HG03135 (cell line): ENCODE measurements around the gene AP4S1.
A peak's percentile ranks its signal among the peaks of the same experiment; 100 is the strongest.
"Not testable (repeated sequence)": the region's sequence is repeated elsewhere in the genome, so short reads cannot be mapped to it uniquely, and the experiment has no call there.

Experiments used
- ATAC-seq: cut with Tn5 transposase; IDR thresholded peaks from one replicate; pipeline ENCODE4 v1.9.1; 2021; ENCODE audit warnings: mild to moderate bottlenecking, moderate library complexity; ENCODE audit not compliant: unreplicated experiment

Gene AP4S1

DNA sequence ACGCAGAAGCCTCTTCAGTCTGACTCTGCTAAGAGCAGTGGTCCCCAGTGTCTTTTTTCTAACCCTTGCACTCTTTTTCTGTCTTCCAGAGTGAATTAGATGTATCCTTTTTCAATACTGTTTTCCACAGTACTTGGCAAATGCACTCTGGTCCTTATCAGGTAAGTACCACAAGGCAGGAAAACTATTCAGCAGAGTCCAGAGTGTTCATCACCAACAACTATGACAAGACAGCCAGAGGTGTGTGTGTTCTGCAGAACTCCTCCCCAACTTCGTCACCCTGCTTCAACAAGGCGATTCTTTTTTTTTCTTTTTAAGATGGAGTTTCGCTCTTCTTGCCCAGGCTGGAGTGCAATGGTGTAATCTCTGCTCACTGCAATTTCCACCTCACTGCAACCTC is 55.0 kb downstream of the AP4S1 start:
- ATAC-seq: no peak

DNA sequence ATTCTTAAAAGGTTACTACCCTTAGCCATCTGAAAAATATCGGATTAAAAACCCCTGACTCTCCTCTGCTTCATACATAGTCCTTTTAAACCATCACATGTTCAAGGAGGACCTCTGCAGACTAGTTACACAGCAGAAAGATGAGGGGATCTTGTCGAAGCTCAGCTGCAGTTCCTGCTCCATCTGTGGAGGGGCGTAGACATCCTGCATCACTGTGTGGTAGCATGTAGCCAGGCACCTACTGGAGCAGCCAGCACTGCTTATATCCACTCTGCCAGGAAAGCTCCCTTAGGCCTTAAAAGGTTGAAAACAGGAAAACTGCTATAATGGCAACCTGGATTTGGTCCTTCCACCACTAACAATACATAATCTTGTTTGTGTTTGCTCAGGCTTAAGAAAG is 58.3 kb downstream of the AP4S1 start:
- no peak for ATAC-seq

DNA sequence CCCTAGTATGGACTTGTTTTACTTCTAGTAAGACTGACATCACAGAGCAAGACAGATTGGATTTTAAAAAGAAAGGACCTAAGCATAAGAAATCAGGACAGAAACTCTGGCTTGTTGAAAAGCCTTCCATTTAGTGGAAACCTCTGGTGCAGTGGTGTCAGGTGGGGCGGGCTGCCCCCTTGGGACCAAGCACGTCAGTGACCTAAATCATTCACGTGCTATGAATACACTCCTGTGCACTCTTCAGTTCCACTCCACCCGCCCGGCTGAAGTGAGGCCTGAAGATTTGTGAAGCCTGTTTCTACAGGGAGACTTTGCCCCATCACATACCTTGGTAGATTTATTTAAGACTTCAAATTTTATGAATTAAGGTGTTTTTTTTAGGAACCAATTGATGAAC is 58.9 kb downstream of the AP4S1 start:
- peak; percentile 92 for ATAC-seq

DNA sequence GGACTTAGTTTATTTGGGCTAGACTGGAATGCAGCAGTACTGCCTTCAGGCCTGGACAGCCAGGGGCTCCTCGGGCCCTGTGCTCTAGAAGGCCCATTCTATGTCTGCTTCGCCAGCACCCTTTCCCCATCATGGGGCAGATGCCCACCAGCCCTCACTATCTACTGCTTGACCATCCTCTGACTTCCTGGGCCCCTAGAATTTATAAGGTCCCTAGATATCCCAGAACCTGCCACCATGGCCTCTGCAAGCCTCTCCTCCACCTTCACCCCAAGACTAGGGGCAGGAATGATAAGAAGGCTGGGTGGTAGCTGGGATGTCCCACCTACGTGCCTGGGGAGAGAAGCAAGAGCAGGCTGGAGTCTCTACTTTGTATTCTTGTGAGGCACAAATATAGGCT is 59.6 kb downstream of the AP4S1 start:
- no peak for ATAC-seq

DNA sequence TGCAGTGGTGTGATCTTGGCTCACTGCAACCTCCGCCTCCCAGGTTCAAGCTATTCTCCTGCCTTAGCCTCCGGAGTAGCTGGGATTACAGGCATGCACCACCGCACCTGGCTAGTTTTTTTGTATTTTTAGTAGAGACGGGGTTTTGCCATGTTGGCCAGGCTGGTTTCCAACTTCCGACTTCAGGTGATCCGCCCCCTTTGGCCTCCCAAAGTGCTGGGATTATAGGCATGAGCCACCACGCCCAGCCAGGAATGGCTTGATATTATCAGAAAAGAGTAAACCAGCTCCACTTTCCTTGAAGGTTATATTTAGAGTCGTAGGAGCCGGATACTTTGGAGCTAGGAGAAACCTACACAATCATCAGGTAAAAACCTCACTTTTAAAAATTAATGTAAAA is 61.0 kb downstream of the AP4S1 start:
- ATAC-seq: not testable (repeated sequence)

DNA sequence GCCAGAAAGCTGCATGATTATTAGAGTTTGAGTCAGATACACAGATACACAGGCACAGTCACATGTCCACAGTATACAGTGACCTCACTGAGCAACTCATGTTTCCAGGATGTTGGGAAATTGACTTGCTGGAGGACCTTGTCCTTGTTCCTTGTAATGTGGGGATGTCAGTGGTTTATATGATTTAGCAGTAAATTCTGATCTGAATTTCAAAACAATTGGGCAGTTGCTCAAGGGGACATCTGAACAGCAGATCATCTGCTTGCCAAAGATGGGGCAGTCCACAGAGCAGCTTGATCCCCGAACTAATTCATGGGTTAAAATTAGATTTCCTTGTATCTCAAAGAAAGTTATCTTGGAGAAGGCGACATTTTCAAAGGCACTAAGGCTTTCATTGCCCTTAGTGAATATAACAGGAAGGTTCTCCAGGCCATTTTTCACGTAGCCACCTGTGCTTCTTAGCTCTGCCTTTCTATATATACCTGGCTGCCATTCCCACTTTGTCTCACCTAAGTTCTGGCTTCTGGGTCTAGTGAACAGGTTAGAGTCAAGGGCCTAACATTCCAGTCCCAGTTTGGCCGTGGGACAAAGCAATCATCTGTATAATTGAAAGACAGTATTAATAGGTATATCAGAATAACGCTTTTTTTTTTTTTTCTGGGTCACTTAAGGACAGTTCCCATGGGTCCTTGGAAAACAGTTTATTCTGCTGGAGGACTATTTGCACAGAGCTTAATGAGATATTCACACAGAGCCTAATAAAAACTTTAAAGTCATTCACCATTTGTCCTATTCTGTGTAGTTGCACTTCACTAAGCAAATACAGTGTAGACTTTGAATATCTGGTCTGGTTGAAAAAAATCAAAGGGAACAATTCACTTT is 65.7 kb downstream of the AP4S1 start:
- ATAC-seq: no peak

DNA sequence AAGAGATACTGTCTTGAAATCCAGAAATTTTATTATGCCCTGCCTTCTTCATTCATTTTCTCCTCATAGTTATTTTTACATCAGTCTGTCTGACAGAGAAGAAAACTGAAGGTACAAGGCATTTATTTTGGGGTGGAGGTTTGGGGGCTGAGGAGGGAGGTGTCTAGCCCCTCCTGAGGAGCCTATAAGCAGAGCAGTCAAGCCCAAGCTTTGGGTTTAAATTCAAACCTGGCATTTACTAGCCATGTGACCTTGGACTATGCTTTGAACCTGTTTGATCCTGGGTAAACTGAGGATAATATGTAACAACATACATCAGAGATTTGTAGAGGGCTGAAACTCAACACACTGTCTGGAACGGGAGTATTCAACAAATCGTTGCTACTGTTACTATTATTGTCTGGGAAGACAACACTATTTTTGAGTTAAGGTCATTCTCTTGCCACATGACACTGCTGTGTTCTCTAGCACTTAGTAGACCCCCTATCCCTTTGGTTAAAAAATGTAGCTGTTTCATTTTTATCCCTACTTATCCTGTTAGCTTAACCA is 66.8 kb downstream of the AP4S1 start:
- ATAC-seq: no peak

DNA sequence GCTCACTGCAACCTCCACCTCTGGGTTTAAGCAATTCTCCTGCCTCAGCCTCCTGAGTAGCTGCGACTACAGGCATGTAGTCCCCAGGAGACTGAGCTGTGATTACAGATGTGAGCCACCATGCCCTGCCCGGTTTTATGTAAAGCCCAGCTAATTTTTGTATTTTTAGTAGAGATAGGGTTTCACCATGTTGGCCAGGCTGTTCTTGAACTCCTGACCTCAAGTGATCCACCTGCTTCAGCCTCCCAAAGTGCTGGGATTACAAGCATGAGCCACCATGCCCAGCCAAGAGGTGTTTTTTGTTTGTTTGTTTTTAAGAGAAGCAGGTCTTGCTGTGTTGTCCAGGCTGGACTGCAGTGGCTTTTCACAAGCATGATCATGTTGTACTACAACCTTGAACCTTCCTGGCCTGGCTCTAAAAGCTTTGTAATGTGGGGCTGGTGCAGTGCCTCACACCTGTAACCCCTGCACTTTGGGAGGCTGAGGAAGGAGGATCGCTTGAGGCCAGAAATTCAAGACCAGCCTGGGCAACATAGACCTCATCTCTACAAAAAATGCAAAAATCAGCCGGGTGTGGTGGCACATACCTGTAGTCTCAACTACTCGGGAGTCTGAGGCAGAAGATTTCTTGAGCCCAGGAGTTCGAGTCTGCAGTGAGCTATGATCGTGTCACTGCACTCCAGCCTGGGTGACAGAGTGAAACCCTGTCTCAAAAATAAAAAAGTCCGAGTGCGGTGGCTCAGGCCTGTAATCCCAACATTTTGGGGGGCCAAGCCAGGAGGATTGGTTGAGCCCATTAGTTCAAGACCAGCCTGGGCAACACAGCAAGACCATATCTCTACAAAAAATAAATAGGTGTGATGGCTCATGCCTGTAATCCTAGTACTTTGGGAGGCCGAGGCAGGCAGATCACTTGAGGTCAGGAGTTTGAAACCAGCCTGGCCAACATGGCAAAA is 68.7 kb downstream of the AP4S1 start:
- ATAC-seq: not testable (repeated sequence)

DNA sequence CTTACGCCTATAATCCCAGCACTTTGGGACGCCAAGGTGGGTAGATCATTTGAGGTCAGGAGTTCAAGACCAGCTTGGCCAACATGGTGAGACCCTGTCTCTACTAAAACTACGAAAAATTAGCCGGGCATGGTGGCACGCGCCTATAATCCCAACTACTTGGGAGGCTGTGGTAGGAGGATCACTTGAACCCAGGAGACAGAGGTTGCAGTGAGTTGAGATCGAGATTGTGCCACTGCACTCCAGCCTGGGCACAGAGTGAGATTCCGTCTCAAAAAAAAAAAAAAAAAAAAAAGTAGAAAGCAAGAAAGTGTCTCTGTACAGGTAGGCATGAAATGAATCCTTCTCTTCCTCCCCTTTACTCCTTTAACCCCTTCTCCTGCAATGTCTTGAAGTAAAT is 70.4 kb downstream of the AP4S1 start:
- ATAC-seq: not testable (repeated sequence)

DNA sequence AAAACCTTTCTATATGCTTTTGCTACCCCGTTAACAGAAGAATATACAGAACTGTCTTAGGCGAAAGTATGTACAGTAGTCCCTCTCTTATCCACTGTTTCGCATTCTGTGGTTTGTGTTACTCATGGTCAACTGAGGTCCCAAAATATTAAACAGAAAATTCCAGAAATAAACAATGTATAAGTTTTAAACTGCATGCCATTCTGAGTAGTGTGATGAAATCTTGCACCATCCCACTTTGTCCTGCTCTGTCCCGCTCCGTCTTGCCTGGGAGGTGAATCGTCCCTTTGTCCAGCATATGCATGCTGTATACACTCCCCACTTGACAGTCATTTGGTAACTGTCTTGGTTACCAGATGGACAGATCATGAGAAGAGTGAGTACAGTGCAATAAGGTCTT is 70.8 kb downstream of the AP4S1 start:
- no peak for ATAC-seq

DNA sequence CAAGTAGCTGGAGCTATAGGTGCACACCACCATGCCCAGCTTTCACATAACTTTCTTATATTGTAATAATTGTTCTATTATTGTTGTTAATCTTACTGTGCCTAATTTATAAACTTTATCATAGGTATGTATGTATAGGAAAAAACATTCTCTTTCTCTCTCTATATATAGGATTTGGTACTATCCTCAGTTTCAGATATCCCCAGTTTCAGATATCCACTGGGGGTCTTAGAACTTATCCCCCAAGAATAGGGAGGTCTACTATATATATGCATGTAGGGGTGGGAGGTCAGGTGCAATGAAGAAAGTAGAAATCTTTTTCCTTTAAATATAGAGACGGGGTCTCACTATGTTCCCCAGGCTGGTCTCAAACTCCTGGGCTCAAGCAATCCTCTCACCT is 71.6 kb downstream of the AP4S1 start:
- no peak for ATAC-seq

DNA sequence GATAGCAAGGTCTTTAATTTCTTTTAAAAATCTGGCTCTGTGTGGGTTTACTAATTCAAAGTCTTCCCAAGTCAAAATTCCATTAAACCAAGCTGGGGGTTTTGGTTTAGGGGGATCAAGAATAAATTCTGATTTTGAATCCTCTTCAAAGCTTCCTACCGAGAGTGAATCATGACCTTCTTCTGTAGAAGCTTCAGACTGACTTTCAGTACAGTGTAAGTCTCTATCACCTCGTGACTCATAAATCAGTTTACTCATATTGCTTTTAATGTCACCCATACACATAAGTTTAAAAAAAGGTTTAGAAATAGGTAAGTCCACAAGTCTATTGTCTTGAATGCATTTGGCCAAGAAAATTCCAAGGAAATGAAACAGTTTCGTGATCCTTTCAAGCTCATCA is 81.3 kb downstream of the AP4S1 start:
- ATAC-seq: no peak

DNA sequence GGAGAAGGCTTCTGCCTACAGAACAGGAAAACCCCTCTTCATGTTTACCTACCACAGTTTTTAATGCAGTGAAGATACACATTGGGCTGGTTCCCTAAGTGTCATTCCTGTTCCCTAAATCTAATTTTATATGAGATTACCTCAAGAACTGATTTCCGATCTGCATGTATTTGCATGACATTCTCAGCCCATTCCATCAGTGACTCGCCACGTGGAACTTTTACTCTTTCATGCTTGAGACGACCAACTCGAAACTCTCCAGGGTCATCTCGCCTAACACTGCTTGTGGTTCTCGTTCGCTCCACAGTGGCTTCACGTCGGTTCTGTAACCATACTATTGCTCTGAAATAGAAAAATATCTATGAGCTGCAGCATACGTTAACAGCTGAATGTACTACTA is 83.8 kb downstream of the AP4S1 start:
- ATAC-seq: no peak

DNA sequence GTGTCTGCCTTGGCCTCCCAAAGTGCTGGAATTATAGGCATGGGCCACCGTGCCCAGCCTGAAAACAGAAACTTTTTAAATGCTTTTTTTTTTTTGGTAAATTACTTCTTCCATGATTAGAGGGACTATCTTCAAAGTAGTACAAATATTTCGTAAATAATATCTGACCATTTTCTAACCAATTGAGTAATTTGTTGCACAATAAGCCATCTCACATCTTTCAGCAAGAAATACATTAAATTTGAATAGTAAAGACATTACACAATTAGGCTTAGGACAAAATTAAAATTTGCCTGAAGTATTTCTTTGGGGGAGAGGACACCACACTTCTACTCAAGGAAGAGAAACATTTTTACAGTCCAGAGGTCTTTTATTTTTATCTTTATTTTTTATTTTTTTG is 85.4 kb downstream of the AP4S1 start:
- ATAC-seq: no peak

DNA sequence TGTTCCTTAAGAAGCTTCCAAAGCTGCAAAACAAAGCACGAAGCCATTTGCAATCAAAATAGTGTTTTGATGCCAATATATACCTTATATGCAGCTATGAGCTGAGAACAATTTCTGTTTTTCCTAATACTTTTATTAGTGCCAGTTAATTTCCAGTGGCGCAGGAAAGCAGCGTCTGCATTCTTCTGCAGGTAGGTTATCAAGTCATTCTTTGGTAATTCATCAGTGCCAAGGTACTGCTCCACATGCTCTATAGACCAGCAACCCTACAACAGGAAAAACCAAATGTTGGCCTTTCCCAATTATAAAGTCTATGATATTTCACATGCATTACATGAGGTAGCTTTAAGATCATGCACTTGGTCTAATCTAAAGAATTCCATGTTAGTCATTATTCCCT is 88.3 kb downstream of the AP4S1 start:
- ATAC-seq: no peak

DNA sequence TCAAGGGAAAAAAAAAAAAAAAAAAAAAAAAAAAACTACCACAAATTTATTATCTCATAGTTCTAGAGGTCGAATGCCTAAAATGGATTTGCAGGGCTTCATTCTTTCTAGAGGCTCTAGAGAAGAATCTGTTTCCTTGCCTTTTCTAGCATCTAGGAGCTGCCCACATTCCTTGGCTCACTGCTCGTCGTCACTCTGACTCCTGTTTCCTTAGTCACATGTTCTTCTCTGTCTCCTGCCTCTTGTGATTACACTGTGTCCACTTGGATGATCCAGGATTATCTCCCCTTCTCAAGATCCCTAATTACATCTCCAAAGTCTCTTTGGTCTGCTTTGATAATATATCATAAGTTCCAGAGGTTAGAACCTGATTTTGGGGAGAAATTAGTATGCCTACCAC is 93.4 kb downstream of the AP4S1 start:
- no peak for ATAC-seq

DNA sequence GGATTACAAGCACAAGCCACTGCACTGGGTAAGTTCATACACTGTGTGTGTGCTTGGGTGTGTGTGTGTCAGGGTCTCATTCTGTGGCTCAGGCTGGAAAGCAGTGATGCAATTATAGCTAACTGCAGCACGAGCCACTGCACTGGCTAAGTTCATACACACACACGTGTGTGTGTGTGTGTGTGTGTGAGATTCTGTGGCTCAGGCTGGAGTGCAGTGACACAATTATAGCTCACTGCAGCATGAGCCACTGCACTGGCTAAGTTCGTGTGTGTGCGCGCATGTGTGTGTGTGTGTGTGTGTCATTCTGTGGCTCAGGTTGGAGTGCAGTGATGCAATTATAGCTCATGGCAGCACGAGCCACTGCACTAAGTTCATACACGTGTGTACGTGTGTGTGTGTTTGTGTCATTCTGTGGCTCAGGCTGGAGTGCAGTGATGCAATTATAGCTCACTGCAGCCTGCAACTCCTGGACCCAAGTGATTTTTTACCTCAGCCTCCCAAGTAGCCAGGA is 96.7 kb downstream of the AP4S1 start:
- ATAC-seq: no peak

DNA sequence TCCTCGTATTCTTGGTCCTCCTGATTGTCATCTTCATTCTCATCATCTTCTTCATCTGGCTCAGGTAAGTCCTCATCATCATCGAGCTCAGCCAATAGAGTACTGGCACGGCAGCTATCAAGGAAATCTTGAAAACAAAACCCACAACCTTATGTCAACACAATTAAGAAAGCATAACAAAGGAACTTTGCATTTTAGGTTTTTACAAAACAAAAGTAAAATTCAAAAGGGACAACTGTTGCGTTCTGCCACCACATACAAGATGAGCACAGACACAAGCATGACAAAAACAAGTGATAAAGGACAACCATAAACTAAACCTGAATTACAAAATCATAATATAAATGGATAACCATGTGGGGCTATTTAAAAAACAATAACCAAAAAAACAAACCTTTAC is 97.5 kb downstream of the AP4S1 start:
- ATAC-seq: no peak

DNA sequence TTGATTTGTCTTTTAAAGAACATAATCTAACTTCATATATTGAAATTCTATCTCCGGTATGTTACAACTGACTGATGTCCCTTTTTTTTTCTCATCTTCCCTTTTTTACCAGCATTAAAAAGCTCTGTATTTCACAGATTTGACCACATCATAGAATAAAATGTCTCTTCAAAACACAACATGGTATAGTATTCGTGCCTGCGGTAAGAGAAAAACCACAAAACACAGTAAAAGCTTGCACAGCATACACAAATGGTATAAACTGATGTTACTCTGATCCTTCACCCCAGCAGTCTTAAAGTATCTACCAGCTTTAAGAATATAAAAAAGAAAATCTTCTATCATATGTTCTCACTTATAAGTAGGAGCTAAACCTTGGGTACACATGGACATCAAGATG is 98.7 kb downstream of the AP4S1 start:
- ATAC-seq: no peak

DNA sequence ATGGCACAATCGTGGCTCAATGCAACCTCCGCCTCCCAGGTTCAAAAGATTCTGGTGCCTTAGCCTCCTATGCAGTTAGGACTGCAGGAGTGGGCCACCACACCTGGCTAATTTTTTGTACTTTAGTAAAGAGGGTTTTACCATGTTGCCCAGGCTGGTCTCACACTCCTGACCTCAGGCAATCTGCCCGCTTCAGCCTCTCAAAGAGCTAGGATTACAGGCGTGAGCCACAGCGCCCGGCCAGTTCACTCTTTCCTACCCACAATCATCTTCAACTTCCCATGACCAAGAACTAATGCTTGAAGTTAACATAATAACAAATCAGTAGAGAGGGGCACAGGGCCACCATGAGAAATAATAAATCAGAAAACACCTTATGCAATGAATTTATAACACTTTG is 99.8 kb downstream of the AP4S1 start:
- ATAC-seq: no peak

DNA sequence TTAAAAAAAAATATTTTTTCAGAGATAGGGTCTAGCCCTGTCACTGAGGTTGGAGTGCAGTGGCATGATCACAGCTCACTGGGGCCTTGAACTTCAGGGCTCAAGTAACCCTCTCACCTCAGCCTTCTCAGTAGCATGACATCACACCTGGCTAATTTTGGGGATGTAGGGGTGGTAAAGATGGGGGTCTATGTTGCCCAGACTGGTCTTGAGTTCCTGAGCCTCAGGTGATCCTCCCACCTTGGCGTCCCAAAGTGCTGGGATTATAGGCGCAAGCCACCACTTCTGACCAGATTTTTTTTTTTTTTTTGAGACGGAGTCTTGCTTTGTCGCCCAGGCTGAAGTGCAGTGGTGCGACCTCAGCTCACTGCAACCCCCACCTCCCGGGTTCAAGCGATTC is 101.2 kb downstream of the AP4S1 start:
- ATAC-seq: no peak
